SKM-1 treated with dmso at 0.1 percent for 144 hours (cell line): Measurements from ENCODE around the gene ADAMTS2.
"Not testable (repeated sequence)": the region's sequence is repeated elsewhere in the genome, so short reads cannot be mapped to it uniquely, and the experiment has no call there.

Experiments
- DNase-seq: peaks from one replicate; lab custom pipeline; 2025; ENCODE audit not compliant: unreplicated experiment; lab: John Stamatoyannopoulos, UW

The ADAMTS2 gene

GRCh38 chr5:179297486-179298180 is 47.6 kb downstream of the ADAMTS2 start:
- no peak for DNase-seq

- no peak for DNase-seq
These were observed 48.2 kb downstream of the ADAMTS2 start for GRCh38 chr5:179297026-179297425.

GRCh38 chr5:179296150-179296821 is 49.0 kb downstream of the ADAMTS2 start:
- DNase-seq, result no peak

- DNase-seq, result no peak
These were observed 49.5 kb downstream of the ADAMTS2 start for GRCh38 chr5:179295778-179296149.

- DNase-seq, result no peak
These were observed 50.1 kb downstream of the ADAMTS2 start for GRCh38 chr5:179294891-179295777.

GRCh38 chr5:179294131-179294780 is 51.0 kb downstream of the ADAMTS2 start:
- no peak for DNase-seq

GRCh38 chr5:179292681-179293635 is 52.3 kb downstream of the ADAMTS2 start:
- no peak for DNase-seq

GRCh38 chr5:179292202-179292601 is 53.1 kb downstream of the ADAMTS2 start:
- no peak for DNase-seq

- DNase-seq, result no peak
These were observed 54.4 kb downstream of the ADAMTS2 start for GRCh38 chr5:179290681-179291540.

GRCh38 chr5:179289756-179290385 is 55.4 kb downstream of the ADAMTS2 start:
- no peak for DNase-seq

GRCh38 chr5:179288809-179289185 is 56.5 kb downstream of the ADAMTS2 start:
- DNase-seq, result no peak

- no peak for DNase-seq
These were observed 57.0 kb downstream of the ADAMTS2 start for GRCh38 chr5:179288101-179288808.

- no peak for DNase-seq
These were observed 57.6 kb downstream of the ADAMTS2 start for GRCh38 chr5:179287631-179288030.

GRCh38 chr5:179287071-179287470 is 58.2 kb downstream of the ADAMTS2 start:
- DNase-seq, result no peak

GRCh38 chr5:179285776-179286162 is 59.5 kb downstream of the ADAMTS2 start:
- not testable (repeated sequence) for DNase-seq

GRCh38 chr5:179284751-179285631 is 60.3 kb downstream of the ADAMTS2 start:
- DNase-seq, result no peak

- DNase-seq, result not testable (repeated sequence)
These were observed 61.4 kb downstream of the ADAMTS2 start for GRCh38 chr5:179283908-179284307.
